ENCODE results near the gene SGCA.

GRCh38 chr17:50147841-50148225 is 18.0 kb upstream of the SGCA start:
- TF ChIP-seq CTCF (IDR thresholded peaks at IDR 0.05; ENCODE audit: low read depth, low read length, poor library complexity, severe bottlenecking) (no peak), EZH2phosphoT487 (IDR thresholded peaks at IDR 0.05; ENCODE audit: borderline replicate concordance, low read length) (no peak)
